NCI-H187 treated with DMSO at 0.1 percent for 48 hours (cell line): ENCODE measurements around the gene HSPA1B.
"Not testable (repeated sequence)": the region's sequence is repeated elsewhere in the genome, so short reads cannot be mapped to it uniquely, and the experiment has no call there.

Source experiments
- DNase-seq: peaks from one replicate; lab custom pipeline; 2025; lab: John Stamatoyannopoulos, UW

Gene HSPA1B

GRCh38 chr6:31829633-31830283, 2.2 kb downstream of the HSPA1B start:
- DNase-seq, result no peak

DNA sequence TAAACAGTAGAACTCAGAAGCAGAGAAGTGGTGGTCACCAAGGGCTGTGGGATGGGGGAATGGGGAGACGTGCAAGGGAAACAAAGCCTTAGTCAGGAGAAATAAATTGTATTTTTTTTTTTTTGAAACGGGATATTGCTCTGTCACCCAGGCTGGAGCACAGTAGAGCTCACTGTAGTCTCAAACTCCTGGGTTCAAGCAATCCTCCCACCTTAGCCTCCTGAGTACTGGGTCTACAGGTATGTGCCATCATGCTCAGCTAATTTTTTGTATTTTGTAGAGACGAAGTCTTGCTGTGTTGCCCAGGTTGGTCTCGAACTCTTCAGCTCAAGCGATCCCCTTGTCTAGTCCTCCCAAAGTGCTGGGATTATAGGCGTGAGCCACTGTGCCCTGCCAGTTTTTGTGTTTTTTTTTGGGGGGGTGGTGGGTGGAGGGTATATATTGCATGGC, 3.4 kb downstream of the HSPA1B start:
- no peak for DNase-seq

- DNase-seq, result no peak
These were observed 4.0 kb downstream of the HSPA1B start for GRCh38 chr6:31831350-31832215.

- peak; percentile 72 for DNase-seq
These were observed 7.1 kb downstream of the HSPA1B start for GRCh38 chr6:31834367-31835250.

- DNase-seq, result no peak
These were observed 8.5 kb downstream of the HSPA1B start for GRCh38 chr6:31836047-31836473.

DNA sequence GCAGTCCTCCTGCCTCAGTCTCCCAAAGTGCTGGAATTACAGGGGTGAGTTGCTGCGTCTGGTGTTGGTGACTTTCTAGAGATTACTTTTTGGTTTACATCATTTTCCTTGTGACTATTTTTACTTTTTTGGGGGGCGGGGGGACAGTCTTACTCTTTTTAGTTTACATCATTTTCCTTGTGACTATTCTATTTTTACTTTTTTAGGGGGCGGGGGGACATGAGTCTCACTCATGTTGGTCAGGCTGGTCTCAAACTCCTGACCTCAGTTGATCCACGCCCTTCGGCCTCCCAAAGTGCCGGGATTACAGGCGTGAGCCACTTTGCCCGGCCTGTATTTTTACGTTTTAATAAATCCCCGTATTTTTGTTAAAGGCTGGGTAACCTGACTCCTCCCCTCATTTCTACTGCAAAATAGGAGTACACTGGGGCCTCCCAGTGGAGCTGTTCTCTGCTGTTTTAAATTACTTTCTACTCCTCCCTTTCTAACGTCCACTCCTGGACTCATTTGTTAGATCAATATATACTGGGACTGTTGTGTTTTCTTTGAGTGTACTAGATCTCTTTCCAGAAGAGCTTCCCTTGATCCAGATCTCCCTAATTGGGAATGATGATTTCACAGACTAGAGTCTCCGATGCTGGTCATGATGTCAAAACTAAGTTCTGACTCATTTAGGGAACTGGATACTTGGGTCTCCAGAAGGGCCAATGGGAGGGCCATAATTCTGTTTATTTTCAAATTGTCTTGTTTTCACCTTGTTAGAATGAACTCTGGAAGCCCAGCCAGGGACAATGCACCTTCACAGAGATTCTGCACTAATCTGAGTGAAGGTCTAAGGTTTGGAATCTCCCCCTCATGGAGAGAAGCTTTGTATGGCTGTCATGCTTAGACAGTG, 9.2 kb downstream of the HSPA1B start:
- no peak for DNase-seq

DNA sequence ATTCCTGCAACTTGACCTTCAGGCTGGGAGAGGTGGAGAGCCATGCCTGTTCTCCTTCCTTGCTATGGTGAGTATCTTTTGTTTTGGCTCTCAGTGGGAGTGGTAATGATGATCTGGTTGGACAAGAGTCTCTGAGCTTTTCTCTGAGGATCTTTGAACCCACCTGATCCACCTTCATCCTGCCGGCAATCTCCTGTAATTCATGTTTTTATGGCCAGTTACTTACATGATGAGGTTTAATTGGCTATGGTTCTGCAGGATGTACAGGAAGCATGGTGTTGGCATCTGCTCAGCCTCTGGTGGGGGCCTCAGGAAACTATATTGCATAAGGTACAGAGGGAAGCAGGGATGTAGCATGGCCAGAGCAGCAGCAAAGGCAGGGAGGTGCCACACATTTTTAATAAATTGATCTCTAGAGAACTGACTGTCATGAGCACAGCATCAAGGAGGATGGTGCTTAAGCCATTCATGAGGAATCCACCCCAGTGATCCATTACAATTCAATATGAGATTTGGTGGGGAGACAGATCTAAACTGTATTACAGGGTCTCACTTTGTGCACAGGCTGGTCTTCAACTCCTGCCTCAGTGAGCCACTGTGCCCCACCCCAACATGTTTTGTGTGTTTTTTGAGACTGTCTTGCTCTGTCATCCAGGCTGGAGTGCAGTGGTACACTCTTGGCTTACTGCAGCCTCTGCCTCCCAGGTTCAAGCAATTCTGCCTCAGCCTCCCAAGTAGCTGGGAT, 10.0 kb downstream of the HSPA1B start:
- no peak for DNase-seq

DNA sequence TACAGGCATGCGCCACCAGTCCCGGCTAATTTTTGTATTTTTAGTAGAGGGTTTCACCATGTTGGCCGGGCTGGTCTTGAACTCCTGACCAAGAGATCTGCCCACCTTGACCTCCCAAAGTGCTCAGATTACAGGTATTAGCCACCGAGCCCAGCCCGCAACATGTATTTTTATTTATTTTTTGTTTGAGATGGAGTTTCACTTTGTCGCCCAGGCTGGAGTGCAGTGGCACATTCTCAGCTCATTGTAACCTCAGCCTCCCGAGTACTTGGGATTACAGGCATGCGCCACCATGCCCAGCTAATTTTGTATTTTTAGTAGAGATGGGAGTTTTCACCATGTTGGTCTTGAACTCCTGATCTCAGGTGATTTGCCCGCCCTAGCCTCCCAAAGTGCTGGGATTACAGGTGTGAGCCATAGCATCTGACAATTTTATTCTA, 10.6 kb downstream of the HSPA1B start:
- not testable (repeated sequence) for DNase-seq

DNA sequence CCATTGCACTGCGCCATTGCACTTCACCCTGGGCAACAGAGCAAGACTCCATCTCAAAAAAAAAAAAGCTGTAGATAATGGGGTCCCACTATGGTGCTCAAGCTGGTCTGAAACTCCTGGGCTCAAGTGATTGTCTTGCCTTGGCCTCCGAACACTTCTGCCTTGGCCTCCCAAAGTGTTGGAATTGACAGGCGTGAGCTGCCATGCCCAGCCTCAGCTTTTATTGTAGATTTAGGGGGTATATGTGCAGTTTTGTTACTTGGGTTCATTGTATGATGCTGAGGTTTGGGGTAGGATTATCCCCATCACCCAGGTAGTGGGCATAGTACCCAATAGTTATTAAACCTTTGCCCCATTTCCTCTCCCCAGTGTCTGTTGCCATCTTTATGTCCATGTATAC, 11.4 kb downstream of the HSPA1B start:
- no peak for DNase-seq

DNA sequence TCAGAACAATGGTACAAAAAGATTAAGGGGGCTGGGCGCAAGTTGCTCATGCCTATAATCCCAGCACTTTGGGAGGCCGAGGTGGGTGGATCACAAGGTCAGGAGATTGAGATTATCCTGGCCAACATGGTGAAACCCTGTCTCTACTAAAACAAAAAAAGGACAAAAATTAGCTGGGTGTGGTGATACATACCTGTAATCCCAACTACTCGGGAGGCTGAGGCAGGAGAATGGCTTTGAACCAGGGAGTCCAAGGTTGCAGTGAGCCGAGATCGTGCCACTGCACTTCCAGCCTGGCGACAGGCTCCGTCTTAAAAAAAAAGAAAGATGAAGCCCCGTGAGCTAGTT, 12.2 kb downstream of the HSPA1B start:
- not testable (repeated sequence) for DNase-seq

DNA sequence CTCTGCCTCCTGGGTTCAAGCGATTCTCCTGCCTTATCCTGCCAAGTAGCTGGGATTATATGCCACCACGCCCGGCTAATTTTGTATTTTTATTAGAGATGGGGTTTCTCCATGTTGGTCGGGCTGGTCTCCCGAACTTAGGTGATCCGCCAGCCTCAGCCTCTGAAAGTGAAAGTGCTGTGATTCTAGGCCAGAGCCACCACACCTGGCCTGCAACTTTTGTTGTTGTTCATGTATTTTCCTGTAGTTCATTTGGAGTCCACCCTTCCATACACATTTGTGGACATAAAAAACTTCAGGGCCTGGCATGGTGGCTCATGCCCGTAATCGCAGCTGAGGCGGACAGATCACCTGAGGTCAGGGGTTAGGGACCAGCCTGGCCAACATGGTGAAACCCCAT, 14.5 kb downstream of the HSPA1B start:
- no peak for DNase-seq

DNA sequence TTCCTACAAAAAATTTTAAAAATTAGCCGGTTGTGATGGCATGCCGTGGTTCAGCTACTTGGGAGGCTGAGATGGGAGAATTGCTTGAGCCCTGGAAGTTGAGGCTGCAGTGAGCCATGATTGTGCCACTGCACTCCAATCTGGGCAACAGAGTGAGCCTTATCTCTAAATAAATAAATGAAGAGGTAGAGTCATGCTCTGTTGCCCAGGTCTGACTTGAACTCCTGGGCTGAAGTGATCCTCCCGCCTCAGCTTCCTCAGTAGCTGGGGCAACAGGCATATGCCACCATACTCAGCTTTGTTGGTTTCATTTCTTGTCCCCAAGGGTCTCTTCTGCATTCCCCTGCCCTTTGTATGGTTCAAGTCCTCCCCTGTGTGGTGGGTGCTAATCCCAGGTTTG, 17.0 kb downstream of the HSPA1B start:
- DNase-seq, result no peak

- DNase-seq, result no peak
These were observed 19.9 kb downstream of the HSPA1B start for GRCh38 chr6:31847276-31847978.

DNA sequence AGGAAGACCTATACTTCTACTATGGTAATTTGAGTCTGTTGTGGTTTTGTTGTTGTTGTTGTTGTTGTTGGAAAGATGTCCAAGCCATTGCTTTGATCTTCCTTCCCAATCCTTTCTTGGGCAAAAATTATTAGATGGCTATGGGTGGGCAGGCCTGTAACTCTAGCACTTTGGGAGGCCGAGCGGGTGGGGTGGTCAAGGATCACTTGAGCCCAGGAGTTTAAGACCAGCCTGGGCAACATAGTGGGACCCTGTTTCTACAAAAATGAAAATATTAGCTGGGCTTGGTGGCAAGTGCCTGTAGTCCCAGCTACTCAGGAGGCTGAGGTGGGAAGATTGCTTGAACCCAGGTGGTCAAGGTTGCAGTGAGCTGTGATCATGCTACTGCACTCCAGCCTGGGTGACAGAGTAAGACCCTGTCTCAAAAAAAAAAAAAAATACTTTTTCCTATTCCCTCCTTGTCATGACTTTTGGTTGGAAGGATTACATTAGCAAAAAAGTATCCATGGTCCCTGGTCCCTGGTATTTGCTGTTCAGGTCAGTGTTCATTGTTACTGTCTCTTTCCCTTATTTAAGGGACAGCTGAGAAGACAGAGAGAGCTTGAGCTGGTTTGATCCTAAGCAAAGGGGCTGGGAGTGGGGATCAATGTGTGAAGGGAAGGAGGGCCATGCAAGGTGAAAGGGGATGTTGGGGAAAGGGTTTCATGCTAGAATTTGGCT, 23.4 kb downstream of the HSPA1B start:
- DNase-seq, result no peak

GRCh38 chr6:31851485-31851832, 23.9 kb downstream of the HSPA1B start:
- no peak for DNase-seq

- not testable (repeated sequence) for DNase-seq
These were observed 24.6 kb downstream of the HSPA1B start for GRCh38 chr6:31851980-31852718.

DNA sequence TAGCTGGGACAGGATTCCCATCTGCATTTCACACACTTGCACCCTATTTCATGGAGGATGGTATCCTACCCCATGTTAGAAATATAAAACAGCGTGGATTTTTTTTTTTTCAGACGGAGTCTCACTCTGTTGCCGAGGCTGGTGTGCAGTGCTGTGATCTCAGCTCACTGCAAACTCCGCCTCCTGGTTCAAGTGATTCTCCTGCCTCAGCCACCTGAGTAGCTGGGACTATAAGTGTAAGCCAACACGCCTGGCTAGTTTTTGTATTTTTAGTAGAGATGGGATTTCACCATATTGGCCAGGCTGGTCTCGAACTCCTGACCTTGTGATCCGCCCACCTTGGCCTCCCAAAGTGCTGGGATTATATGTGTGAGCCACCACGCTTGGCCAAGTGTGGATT, 30.2 kb downstream of the HSPA1B start:
- not testable (repeated sequence) for DNase-seq

- DNase-seq, result no peak
These were observed 31.2 kb downstream of the HSPA1B start for GRCh38 chr6:31858707-31859106.

GRCh38 chr6:31859923-31860322, 32.4 kb downstream of the HSPA1B start:
- no peak for DNase-seq
